SW 1271 (cell line): ENCODE results near the gene METTL24.

Experiments used
- DNase-seq, 2 experiments: peaks; one replicate each; lab custom pipeline; 2025; lab: John Stamatoyannopoulos, UW

Gene METTL24

DNA sequence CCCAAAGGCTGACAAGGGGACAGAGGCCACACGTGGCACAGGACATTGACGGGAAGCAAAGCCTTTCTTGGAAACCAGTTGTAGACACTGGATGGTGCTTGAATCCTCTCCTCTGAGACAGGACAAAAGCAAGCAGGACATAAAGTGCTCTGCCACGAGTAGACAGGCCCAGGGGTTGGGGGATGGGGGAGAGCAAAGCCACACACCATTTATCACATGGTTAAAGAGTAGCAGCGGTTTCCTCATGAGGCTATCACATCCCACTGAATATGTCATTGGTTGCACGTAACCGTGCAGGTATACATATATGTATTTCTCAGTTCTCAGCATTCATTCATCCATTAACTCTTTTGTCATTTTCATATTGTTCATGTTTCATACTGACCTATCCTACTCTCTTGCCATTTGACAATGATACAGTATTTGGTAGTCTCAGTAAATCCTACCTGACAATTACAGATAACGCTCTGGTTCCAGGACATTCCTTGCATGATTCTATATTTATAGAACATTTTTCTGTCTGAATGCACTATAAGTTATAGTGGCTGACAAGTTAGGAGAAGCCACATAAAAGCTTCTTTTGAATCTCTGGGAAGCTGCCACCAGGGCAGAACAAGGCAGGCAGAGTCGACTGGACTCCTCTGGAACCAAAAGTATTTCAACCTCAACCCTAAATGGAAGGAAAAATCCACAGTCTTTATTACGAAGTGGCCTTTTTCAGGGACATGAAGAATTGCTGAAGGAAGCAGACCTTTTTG lies 23.5 kb downstream of the METTL24 start:
- no peak for DNase-seq

DNA sequence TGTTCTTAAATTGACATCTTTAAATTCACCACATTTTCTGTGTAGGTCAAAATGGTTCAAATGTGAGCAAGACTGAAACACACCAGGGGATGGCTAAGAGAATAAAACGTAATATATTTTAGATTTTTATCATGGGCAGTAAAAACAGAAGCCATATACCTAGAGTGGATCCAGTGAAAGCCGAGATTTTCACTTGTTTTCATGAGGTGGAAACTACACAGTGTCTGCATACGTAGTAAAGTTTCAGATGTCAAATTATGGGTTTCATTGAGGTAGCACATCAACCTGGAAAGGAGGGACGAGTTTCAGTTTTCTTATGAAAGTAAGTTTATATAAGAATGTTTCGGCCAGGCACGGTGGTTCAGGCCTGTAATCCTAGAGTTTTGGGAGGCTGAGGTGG lies 25.9 kb downstream of the METTL24 start:
- no peak for DNase-seq

DNA sequence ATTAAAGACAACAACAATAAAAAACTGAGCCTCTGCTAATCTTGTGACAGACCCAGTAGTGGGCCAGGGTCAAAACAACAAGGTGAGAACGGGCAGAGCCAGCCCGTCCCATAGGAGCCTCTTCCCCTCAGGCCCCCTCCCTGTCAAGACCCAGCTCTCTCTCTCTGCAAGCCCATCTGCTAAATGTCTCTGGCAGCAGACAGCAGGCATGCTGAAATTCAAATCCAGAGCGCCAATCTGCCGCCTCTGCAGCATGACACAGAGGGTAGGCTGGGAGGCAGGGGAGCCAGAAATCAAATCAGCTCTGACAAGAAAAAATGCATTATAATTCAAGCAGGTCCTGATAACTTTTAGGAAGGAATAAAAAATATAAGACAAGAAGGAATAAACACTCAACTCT lies 26.3 kb downstream of the METTL24 start:
- no peak for DNase-seq

DNA sequence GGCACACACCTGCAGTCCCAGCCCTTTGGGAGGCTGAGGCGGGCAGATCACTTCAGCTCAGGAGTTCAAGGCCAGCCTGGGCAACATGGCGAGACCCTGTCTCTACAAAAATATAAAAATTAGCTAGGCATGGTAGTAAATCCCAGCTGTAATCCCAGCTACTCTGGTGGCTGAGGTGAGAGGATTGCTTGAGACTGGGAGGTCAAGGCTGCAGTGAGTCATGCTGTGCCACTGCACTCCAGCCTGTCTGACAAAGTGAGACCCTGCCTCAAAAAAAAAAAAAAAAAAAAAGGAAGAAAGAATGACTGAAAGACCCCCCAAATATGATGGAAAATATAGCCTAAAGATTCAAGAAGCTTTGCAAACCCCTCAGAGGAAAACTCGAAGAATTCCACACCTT lies 26.8 kb downstream of the METTL24 start:
- DNase-seq = no peak

DNA sequence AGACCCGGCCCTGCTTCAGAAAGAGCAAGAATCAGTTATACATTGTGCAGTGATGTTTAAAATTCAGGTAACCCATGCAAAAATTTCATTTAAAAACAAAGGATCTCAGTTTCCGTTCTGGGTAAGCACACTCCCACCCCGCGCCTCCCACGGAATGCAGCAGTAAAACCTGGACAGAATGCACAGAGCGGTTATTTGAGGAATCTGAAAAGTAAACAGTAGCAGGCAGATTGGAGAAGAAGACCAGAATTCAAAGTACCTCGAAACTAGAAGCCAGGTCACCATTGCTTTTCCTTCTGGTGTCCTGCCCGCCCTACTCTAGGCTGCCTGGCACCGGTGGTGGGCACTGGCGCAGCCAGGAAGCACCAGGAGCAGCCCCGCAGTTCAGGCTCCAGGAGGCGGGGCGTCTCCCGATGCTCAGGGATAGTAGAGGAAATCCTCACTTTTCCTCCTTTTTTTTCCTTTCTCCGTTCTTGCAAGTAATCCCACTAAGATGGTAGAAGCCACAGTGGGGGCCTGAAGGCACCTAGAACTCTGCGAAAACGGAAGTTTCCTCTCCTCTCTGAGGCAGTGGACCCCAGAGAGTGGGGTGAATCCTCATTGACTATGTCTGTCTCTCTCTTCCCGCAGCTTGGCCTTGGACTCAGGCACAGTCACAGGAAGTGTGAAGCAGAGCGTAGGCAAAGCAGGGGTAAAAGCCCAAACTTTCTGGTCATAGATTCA lies 28.3 kb downstream of the METTL24 start:
- no peak for DNase-seq

DNA sequence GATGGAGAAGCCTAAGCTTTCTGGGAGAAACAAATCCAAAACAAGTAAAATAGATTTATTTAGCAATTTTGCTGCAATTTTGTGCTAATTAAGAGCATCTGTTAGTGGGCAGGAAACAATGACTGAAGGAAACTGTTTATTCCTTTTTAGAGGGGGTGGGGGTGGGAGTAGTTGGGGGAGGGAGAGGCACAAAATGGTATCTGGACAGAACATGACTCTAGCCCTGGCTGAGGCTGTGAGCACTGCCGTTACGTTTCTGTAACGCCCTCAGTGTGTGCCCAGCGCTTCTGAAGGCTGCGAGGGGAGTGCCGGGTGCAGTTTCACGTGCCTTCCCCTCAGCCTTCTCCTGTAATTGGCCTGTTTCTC lies 28.8 kb downstream of the METTL24 start:
- DNase-seq = no peak

DNA sequence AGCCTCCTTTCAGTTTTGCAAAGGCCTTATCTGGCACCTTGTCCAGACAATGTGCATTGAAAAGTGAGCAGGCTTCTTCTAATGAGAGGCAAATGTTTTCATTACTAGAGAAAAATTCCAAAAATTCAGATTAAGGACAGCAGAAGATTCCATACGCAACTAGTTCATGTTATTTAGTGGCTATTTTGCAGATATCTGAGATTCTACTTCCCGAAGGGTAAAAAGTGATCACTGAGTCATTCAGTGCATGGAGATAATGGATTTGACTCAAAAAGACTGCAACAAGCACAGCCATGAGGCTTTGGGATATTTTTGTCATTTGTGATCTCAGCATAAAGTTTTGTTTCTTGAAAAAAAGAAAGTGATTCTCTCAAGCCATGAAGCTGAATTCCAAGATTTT lies 29.9 kb downstream of the METTL24 start:
- DNase-seq = no peak

DNA sequence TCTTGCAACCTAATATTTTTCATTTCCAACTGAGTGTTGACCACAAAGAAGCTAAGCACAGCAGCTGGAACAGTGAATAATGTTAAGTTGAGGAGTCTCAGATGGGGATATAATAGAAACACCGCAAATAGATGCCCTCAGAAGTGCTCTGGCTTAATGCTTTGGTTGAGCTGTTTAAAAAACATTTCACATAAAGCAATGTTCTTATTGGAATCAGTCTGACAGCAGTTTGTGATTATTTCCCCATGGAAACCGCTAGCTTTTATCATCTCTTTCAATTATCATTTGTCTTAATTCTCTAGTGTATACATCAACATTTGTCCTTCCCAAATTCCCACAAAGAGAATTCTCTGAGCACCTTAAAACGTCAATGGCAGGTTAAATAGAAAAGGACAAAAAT lies 30.8 kb downstream of the METTL24 start:
- DNase-seq = no peak

DNA sequence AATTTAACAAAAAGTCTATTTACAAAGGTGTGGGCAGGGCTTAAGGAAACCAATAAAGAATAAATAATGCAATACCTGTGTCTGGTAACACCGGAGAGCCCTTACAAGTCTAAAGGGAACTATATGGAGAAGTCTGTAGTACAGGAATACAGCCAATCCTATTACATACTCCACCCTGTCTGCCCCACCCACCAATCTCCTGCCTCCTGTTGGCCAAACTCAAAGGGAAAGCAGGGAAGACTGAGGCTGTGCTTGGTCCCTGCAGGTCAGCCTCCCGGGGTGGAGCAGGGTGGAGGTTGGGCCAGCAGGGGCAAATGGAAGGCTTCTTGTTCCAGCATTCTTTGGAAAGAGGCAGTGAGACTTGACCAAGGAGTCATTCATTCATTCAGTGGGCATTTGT lies 31.5 kb downstream of the METTL24 start:
- DNase-seq = no peak

DNA sequence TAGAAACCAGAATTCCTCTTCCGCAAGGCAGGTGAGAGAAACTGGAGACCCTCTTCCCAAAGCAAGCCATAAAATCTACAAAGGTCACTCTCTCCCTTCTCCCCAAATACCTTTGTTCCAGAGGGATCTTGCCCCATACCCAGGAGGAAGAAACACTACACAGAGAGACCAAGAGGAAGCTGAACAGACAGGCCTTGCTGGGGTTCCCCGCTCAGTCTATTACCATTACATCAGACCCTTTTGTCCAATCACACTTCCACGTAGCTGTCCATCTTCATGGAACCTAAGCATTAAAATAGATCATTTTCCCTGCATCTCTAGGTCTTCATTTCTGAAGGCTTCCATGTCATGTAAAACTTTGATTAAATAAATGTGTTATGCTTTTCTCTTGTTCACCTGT lies 32.1 kb downstream of the METTL24 start:
- no peak for DNase-seq

DNA sequence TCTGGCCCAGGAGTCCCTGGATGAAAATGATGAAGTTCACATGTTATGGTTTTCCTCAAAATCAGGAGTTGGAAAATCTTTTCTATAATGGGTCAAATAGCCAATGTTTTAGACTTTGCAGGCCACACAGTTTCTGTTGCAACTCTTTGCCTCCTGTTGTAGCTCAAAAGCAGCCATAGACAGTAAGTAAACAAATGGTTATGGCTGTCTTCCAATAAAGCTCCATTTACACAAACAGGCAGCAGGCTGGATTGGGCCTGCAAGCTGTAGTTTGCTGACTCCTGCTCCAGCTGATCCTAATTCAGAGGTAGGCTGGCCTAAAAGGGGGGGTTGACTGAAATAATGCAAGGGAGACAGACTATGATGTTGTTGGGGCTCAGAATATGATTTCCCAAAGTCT lies 33.0 kb downstream of the METTL24 start:
- DNase-seq = no peak

DNA sequence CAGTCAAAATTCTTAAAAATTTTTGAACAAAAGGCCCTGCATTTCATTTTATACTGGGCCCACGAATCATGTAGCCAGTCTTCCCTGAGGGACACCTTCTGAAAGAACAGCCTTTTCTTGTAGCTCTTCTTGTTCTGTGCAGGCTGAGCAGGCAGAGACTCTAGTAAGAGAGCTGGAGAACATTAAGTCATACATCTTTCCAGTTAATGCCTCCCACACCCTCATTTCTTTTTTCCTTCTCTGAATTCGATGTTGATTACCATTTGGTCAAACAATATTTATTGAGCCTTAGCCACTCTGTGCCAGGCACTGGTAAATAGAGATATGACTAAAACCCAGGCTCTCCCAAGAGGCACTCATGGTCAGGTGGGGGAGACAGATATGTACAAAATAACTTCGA lies 33.6 kb downstream of the METTL24 start:
- DNase-seq = no peak

DNA sequence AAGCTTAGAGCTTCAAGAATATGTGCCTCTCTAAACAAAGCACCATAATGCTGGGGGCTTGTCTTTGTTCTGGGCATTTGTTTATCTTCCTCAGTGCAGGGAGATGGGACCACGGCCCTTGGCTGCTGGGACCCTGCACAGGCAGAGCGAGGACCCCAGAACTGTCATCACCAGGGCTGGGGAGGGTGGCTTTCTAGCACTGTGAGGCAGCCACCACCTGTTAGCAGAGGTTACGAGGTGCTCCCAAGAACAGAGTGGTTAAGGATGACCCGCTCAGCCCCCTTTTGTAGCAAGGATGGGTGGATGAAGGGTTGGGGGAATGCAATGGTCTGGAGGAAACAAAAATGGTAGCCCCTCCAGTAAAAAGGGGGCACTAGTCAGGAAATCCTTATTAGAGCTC lies 34.9 kb downstream of the METTL24 start:
- DNase-seq = no peak

DNA sequence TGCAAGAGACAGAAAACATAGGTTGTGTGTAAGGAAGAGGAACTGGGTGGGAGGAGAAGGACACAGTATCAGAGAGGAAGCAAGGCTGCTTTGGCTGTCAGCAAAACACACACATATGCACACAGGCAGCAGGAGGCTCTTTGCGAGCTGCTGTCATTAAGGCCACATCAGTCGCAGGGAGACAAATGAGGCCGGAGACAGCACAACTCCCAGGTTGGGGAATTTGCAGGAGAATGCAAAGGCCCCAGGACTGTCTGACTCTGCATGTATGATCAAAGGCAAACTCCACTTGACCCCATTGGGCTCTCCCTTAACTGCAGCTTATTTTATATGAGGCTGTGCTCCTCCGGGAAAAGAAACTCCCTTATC lies 35.3 kb downstream of the METTL24 start:
- DNase-seq = no peak

DNA sequence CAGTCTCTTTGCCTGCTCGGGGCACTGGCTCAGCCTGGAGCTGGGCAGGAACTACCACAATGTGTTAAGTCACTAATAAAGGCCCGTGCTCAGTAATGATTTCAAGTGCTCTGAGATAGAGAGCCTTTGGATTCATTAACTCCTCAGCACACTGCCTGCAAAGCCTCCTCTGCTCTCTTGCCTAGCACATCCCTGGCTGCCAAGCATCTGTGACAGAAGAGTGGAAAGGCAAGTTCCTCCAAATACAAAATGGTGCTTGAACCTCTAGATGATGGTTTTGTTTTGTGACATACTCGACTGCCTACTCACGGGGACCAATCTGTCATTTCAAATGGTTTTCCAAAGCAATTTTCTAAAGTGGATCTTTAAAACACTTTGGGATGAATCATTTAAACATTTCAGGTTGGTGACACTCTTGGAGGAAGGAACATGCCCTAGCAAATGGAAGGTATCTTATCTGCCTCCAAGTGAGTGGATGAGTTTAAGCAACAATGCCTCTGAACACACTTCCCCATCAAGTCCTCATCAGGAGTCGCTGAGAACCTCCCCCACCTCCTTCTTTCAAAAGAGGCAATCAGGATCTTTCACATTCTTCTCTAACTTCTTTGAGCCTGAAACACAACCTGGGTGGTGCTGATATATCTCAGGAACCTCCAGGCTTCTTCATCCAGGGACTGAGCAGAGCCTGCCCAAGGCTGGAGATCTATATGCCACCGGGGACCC lies 35.8 kb downstream of the METTL24 start:
- no peak for DNase-seq

DNA sequence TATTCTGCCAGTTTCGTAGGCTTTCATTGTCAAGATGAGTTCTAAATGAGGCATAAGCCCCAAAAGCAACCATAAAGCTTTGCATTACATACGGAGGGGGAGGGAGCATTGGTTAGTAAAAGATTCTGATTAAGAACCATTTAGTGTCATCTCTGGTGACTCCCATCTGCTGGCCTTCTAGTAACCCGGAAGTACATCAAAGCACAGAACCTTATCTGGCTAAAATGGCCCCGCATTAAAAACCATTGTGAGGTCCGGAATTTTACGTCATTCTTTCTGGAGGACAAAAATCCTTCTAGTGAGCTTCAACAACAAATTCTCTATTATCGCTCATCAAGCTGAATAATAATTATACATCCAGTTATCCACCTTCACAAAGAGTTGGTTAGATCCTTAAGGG lies 37.8 kb downstream of the METTL24 start:
- no peak for DNase-seq

DNA sequence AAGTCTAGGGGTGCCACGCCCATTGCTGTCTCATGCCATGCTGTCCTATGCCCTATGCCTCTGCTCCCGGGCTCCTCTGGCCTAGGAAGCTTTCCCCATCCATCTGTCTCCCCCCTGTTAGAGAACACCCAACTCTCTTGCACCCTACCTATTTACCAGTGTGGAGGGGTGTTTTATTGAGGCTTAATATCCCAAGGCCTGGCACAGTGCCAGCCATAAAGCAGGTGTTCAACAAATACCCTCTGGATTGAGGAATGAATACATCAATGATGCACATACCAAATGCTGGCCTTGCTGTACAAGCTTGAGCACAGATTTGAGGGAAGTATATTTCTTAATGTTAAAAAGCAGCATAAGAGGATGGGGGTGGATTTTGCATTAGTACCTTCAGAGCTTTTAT lies 38.3 kb downstream of the METTL24 start:
- no peak for DNase-seq

DNA sequence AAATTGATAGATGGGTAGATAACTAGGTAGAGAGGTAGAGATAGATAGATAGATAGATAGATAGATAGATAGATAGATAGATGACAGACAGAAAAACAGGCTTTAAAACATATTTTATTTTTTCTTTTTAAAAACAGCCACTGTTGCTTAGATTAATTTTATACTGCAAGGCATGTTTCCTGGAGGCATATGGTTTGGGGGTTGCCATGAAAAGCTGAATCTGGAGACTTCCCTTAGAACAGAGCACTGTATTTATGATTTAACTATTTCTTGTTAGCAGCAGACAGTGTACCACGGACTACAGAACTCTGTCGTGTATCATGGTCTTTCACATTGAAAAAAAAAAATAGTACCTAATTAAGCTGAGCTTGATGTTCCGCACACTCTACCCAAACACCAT lies 38.8 kb downstream of the METTL24 start:
- no peak for DNase-seq

DNA sequence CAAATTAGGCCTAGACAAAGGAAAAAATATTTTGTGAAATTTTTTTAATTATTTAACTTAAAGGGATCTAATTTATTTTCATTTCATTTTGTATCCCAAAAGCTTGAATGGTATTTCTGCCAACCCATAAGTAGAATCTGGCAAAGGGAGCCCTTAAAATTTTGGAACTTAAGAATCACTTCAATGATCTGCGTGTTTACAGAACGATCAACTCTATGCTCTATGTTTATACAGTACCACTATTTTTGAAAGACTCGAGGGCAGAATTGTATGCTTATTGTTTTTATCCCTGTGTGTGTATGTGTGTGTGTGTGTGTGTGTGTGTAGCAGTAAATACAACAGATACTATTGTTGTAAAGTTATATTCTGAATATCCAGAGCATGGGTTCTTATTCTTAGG lies 39.2 kb downstream of the METTL24 start:
- DNase-seq = no peak

DNA sequence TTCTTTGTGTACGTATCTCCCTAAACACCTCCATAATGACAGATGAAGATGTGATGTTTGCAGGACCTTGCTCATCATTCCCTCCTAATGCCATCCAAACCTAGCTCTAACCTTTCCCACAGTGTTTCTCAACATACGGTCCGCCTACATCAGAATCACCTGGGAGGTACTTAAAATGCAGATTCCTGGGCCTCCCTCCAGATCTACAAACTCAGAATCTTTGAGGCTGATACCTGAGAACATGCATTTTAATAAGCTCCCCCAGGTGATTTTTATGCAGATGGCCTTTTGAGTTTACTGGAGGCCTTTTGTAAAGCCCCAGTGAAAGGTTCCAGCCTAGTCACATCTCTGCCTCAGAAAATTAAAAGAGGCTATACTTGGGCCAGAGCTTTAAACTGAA lies 40.5 kb downstream of the METTL24 start:
- no peak for DNase-seq

DNA sequence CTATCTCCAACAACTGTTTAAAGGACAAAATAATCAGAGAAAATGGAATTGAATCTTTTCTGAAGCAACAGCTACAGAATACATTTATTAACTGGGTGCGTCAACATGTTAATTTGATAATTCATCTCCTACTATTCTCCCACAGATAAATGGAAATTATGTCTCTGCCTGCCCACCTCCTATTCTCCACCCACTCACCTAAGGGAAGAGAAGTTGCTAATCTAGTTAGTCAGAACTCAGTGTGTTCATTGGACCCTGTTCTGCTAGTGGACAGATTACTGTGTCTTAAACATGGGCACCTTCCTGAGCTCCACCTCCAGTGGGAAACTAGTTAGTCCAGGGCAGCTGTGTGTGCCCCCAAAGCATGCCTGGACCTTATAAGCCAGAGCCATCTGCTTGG lies 41.0 kb downstream of the METTL24 start:
- no peak for DNase-seq

DNA sequence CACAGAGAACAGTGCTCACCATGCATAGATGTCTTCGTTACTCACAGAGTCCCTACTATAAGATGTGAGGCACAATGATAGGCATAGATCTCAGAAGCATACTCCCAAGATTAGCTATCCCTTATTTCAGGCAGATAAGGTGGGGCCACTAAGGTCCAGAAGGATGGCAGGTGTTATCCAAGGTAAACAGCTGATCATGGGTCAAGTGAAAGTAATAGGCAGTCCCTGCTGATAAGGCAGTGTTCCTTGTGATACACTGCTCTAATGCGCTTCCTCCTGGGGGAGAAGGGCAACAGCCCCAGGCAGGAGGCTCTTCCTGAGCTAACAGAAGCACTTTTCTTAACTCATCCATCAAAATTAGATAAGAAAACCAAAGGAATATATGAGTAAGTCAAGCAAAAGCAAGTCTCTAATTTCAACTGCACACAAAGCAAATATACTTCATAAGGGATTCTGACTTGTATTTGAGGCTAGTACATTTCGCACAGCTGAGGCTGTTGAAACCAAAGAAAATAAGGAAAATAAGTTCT lies 42.2 kb downstream of the METTL24 start:
- DNase-seq = no peak

DNA sequence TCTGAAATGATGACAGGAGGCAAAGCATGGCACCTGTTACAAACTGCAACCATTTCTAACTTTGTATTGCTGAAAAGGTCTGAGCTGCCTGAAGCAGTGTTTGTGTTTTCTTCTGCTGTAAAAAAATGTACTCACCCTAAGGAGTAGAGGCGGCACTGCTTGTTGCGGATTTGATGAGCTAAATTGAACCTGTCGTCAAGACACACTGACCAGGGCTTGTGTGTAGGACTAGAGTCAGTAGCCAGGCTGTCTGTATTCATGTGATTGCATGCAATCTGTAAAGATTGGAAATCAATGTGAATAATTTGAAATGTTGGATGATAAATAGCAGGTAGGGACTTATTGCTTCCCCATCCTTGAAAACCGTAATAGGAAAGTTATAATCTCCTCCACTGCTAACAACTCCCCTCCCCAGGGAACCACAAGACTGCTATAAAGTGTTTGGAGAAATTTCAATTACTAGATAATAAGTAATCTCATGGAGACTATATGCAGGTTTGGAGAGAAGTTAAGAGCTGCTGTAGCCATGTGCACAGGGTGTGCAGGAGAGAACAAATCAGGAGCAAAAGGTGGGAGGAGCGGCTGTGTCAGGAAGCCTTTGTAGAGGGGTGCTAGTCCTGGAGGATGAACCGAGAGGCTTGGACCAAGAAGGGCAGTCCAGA lies 42.8 kb downstream of the METTL24 start:
- DNase-seq = no peak
